Neural cell (in vitro differentiated cells): Measurements from ENCODE around the gene STON2. TPM values are rescaled to one million over a fixed set of nuclear protein-coding genes. Genes with fewer than 3 reads are reported as not detected.

Source experiments
- H2AFZ ChIP-seq: fragments of 200-600, 300-800 bp; sonication (generic), shearing (Covaris generic); 2 replicates; pipeline ENCODE4 v1.6.0; 2014; ENCODE audit warnings: low read depth, mild to moderate bottlenecking, antibody characterized with exemption, low read length, moderate library complexity
- H3F3A ChIP-seq: fragments of 200-600 bp; shearing (Covaris generic); 2 replicates; pipeline ENCODE4 v1.6.1; 2016; ENCODE audit warnings: mild to moderate bottlenecking, moderate library complexity, mixed read lengths, antibody characterized with exemption, low read length; ENCODE audit not compliant: insufficient read depth, poor library complexity, severe bottlenecking
- H3K27ac ChIP-seq: fragments of 200-600, 300-800 bp; sonication (generic), shearing (Covaris generic); 2 replicates; pipeline ENCODE4 v1.5.1; 2014; ENCODE audit warnings: mild to moderate bottlenecking, low read length, moderate library complexity
- H3K27me3 ChIP-seq: fragments of 300-800, 200-600 bp; sonication (generic), shearing (Covaris generic); 2 replicates; pipeline ENCODE4 v1.6.0; 2014; ENCODE audit warnings: mild to moderate bottlenecking, low read depth, low read length, moderate library complexity; ENCODE audit not compliant: insufficient read depth
- H3K36me3 ChIP-seq: fragments of 300-800, 200-600 bp; sonication (generic), shearing (Covaris generic); 2 replicates; pipeline ENCODE4 v1.5.1; 2014; ENCODE audit warnings: mild to moderate bottlenecking, antibody characterized with exemption, low read length, moderate library complexity; ENCODE audit not compliant: insufficient read depth
- H3K4me2 ChIP-seq: fragments of 300-800, 200-600 bp; sonication (generic), shearing (Covaris generic); 2 replicates; pipeline ENCODE4 v1.6.0; 2014; ENCODE audit warnings: mild to moderate bottlenecking, low read length
- H3K4me3 ChIP-seq: fragments of 300-800, 200-600 bp; sonication (generic), shearing (Covaris generic); 2 replicates; pipeline ENCODE4 v1.5.1; 2014; ENCODE audit warnings: mild to moderate bottlenecking, low read length, moderate library complexity
- H3K79me2 ChIP-seq: fragments of 200-600 bp; shearing (Covaris generic); replicated peaks from 2 replicates; pipeline ENCODE4 v1.6.0; 2014; ENCODE audit warnings: mild to moderate bottlenecking, low read length, moderate library complexity; ENCODE audit not compliant: insufficient read depth
- H3K9ac ChIP-seq: fragments of 300-800, 200-600 bp; sonication (generic), shearing (Covaris generic); 2 replicates; pipeline ENCODE4 v1.6.1; 2016; ENCODE audit warnings: mild to moderate bottlenecking, low read length, mixed read lengths
- H3K9me2 ChIP-seq: fragments of 200-600 bp; shearing (Covaris generic); 2 replicates; pipeline ENCODE4 v1.6.1; 2016; ENCODE audit warnings: mild to moderate bottlenecking, low read length, mixed read lengths; ENCODE audit not compliant: insufficient read depth
- H3K9me3 ChIP-seq: fragments of 200-600, 300-800 bp; sonication (generic), shearing (Covaris generic); 2 replicates; pipeline ENCODE4 v1.6.1; 2016; ENCODE audit warnings: mild to moderate bottlenecking, mixed run types, low read length, moderate library complexity, mixed read lengths
- H4K20me1 ChIP-seq: fragments of 200-600 bp; shearing (Covaris generic); 2 replicates; pipeline ENCODE4 v1.6.1; 2016; ENCODE audit warnings: mild to moderate bottlenecking, mixed run types; ENCODE audit not compliant: insufficient read depth
- EP300 ChIP-seq: fragments of 450-650 bp; conservative IDR thresholded peaks from 2 replicates; pipeline ENCODE4 v1.6.1; 2014; ENCODE audit warnings: antibody characterized with exemption, mild to moderate bottlenecking, moderate library complexity; ENCODE audit not compliant: poor library complexity, severe bottlenecking
- EZH2 ChIP-seq: fragments of 200-600, 300-800 bp; shearing (Covaris generic), sonication (generic); IDR thresholded peaks from 2 replicates; pipeline ENCODE4 v1.6.1; 2014; ENCODE audit warnings: antibody characterized with exemption, low read length, borderline replicate concordance, mild to moderate bottlenecking; ENCODE audit not compliant: insufficient read depth, poor library complexity, severe bottlenecking
- MXI1 ChIP-seq: fragments of 450-650 bp; conservative IDR thresholded peaks from 2 replicates; pipeline ENCODE4 v1.6.1; 2014; ENCODE audit warnings: antibody characterized with exemption, mild to moderate bottlenecking; ENCODE audit not compliant: poor library complexity, severe bottlenecking
- POLR2AphosphoS5 ChIP-seq: IDR thresholded peaks from 2 replicates; pipeline ENCODE4 v1.6.1; 2012
- RAD21 ChIP-seq: fragments of 450-650 bp; conservative IDR thresholded peaks from 2 replicates; pipeline ENCODE4 v1.6.1; 2014; ENCODE audit warnings: antibody characterized with exemption, mild to moderate bottlenecking, moderate library complexity
- SMC3 ChIP-seq: fragments of 450-650 bp; conservative IDR thresholded peaks from 2 replicates; pipeline ENCODE4 v1.6.1; 2014; ENCODE audit warnings: antibody characterized with exemption, mild to moderate bottlenecking, moderate library complexity; ENCODE audit not compliant: poor library complexity
- TAF1 ChIP-seq: IDR thresholded peaks from 2 replicates; pipeline ENCODE4 v1.6.1; 2012; ENCODE audit warnings: low read depth
- polyA plus RNA-seq: library from polyadenylated mRNA; depleted of rRNA; stranded (reverse); fragments of >200 nt; gene quantifications from 2 replicates; pipeline ENCODE4 v1.2.3, GENCODE V29; 2014
- TF ChIP-seq, protein P1 (sequence below): fragments of 450-650 bp; IDR thresholded peaks from 2 replicates; pipeline ENCODE4 v1.5.1; 2014; ENCODE audit warnings: antibody characterized with exemption, mild to moderate bottlenecking, moderate library complexity; ENCODE audit not compliant: poor library complexity, severe bottlenecking
- TF ChIP-seq, protein P2 (sequence below): IDR thresholded peaks from 2 replicates; pipeline ENCODE4 v1.6.1; 2012; ENCODE audit warnings: borderline replicate concordance

The STON2 gene
- polyA plus RNA-seq, 1 donor from 2014 or later = 11.3 TPM

- Histone ChIP-seq H3F3A (no peaks in the 10 kb centered on the region), H3K27me3 (no peaks in the 10 kb centered on the region), H3K36me3 (no peaks in the 10 kb centered on the region), H3K9me3 (no peaks in the 10 kb centered on the region), H3K9ac (no peak overlapping the region), H4K20me1 (no peaks in the 10 kb centered on the region), H3K79me2 (no peaks in the 10 kb centered on the region), H2AFZ (no peak overlapping the region), H3K9me2 (no peaks in the 10 kb centered on the region), H3K4me3 (no peak overlapping the region), H3K27ac (no peak overlapping the region), H3K4me2 (no peak overlapping the region)
- TF ChIP-seq EZH2 = no peak
- TF ChIP-seq RAD21 = no peak
- TF ChIP-seq EP300 = no peak
These were observed 56.4 kb downstream of the STON2 start for GRCh38 chr14:81343701-81344100.

- Histone ChIP-seq H3K9me3 (no peaks in the 10 kb centered on the region), H3K27ac (no peak overlapping the region), H3F3A (no peaks in the 10 kb centered on the region), H4K20me1 (no peaks in the 10 kb centered on the region), H3K36me3 (no peaks in the 10 kb centered on the region), H3K9me2 (no peaks in the 10 kb centered on the region), H3K4me2 (no peak overlapping the region), H2AFZ (no peak overlapping the region), H3K79me2 (no peaks in the 10 kb centered on the region), H3K9ac (no peak overlapping the region), H3K4me3 (no peak overlapping the region), H3K27me3 (no peaks in the 10 kb centered on the region)
- TF ChIP-seq POLR2AphosphoS5 (no peak), MXI1 (no peak), SMC3 (no peak), TAF1 (no peak), EP300 (no peak)
- TF ChIP-seq, protein P1, sequence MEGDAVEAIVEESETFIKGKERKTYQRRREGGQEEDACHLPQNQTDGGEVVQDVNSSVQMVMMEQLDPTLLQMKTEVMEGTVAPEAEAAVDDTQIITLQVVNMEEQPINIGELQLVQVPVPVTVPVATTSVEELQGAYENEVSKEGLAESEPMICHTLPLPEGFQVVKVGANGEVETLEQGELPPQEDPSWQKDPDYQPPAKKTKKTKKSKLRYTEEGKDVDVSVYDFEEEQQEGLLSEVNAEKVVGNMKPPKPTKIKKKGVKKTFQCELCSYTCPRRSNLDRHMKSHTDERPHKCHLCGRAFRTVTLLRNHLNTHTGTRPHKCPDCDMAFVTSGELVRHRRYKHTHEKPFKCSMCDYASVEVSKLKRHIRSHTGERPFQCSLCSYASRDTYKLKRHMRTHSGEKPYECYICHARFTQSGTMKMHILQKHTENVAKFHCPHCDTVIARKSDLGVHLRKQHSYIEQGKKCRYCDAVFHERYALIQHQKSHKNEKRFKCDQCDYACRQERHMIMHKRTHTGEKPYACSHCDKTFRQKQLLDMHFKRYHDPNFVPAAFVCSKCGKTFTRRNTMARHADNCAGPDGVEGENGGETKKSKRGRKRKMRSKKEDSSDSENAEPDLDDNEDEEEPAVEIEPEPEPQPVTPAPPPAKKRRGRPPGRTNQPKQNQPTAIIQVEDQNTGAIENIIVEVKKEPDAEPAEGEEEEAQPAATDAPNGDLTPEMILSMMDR = no peak
These were observed 57.1 kb downstream of the STON2 start for GRCh38 chr14:81342850-81343580.

- Histone ChIP-seq H3K9me2 (no peaks in the 10 kb centered on the region), H3K4me2 (no peak overlapping the region), H3K4me3 (no peak overlapping the region), H3F3A (no peaks in the 10 kb centered on the region), H3K9me3 (no peaks in the 10 kb centered on the region), H3K27me3 (no peaks in the 10 kb centered on the region), H4K20me1 (no peaks in the 10 kb centered on the region), H3K27ac (no peak overlapping the region), H3K9ac (no peak overlapping the region), H3K36me3 (no peaks in the 10 kb centered on the region), H3K79me2 (no peaks in the 10 kb centered on the region), H2AFZ (no peak overlapping the region)
- TF ChIP-seq, protein P2, sequence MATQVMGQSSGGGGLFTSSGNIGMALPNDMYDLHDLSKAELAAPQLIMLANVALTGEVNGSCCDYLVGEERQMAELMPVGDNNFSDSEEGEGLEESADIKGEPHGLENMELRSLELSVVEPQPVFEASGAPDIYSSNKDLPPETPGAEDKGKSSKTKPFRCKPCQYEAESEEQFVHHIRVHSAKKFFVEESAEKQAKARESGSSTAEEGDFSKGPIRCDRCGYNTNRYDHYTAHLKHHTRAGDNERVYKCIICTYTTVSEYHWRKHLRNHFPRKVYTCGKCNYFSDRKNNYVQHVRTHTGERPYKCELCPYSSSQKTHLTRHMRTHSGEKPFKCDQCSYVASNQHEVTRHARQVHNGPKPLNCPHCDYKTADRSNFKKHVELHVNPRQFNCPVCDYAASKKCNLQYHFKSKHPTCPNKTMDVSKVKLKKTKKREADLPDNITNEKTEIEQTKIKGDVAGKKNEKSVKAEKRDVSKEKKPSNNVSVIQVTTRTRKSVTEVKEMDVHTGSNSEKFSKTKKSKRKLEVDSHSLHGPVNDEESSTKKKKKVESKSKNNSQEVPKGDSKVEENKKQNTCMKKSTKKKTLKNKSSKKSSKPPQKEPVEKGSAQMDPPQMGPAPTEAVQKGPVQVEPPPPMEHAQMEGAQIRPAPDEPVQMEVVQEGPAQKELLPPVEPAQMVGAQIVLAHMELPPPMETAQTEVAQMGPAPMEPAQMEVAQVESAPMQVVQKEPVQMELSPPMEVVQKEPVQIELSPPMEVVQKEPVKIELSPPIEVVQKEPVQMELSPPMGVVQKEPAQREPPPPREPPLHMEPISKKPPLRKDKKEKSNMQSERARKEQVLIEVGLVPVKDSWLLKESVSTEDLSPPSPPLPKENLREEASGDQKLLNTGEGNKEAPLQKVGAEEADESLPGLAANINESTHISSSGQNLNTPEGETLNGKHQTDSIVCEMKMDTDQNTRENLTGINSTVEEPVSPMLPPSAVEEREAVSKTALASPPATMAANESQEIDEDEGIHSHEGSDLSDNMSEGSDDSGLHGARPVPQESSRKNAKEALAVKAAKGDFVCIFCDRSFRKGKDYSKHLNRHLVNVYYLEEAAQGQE = no peak
- TF ChIP-seq EP300 (no peak), TAF1 (no peak), MXI1 (no peak), EZH2 (no peak), SMC3 (no peak), RAD21 (no peak), POLR2AphosphoS5 (no peak)
- TF ChIP-seq, protein P1 = no peak
These were observed 58.3 kb downstream of the STON2 start for GRCh38 chr14:81341781-81342180.
